PC-3 (cell line): ENCODE results near the gene STK32C. TPM values are rescaled to one million over a fixed set of nuclear protein-coding genes. Genes with fewer than 3 reads are reported as not detected.

Experiments
- ATAC-seq: fragments of 200-7000 bp; cut with Tn5 transposase; 2 replicates; pipeline ENCODE4 v1.9.1; 2020; ENCODE audit warnings: mild to moderate bottlenecking, moderate library complexity
- BruUV-seq: library from RNA; stranded (reverse); fragments of 400-500 nt; replicated peaks from 2 replicates; lab custom pipeline; 2021; lab: Mats Ljungman, UMichigan
- CTCF ChIA-PET: fragments of 300-600 bp; sonication (Branson Sonifier 250); formaldehyde crosslinking; loops from one replicate; lab custom pipeline; 2022; ENCODE audit warnings: antibody characterized with exemption; lab: Charles Lee
- POLR2A ChIA-PET: fragments of 300-600 bp; sonication (Branson Sonifier 250); formaldehyde crosslinking; loops from one replicate; lab custom pipeline; 2022; ENCODE audit warnings: antibody characterized with exemption; ENCODE audit not compliant: unreplicated experiment; lab: Charles Lee
- DNase-seq: peaks from one replicate; pipeline ENCODE4 v3.0.0-alpha.2; 2015
- H2AFZ ChIP-seq: fragments of 300-600 bp; sonication (generic); 2 replicates; pipeline ENCODE4 v1.6.0; 2016; ENCODE audit warnings: antibody characterized with exemption, low read length
- H3F3A ChIP-seq: fragments of 300-600 bp; sonication (generic); one replicate; pipeline ENCODE4 v1.6.0; 2017; ENCODE audit warnings: antibody characterized with exemption, low read length, control low read depth, mild to moderate bottlenecking; ENCODE audit not compliant: unreplicated experiment
- H3K27ac ChIP-seq: fragments of 300-600 bp; sonication (generic); 2 replicates; pipeline ENCODE4 v1.5.1; 2016; ENCODE audit warnings: mild to moderate bottlenecking, low read length
- H3K27me3 ChIP-seq: fragments of 300-600 bp; sonication (generic); 2 replicates; pipeline ENCODE4 v1.6.1; 2016; ENCODE audit warnings: low read length, mixed read lengths
- H3K36me3 ChIP-seq: fragments of 300-600 bp; sonication (generic); 2 replicates; pipeline ENCODE4 v1.6.1; 2016; ENCODE audit warnings: low read depth, mixed run types, low read length, mixed read lengths
- H3K4me1 ChIP-seq: fragments of 300-600 bp; sonication (generic); 2 replicates; pipeline ENCODE4 v1.5.1; 2016; ENCODE audit warnings: low read length; ENCODE audit not compliant: insufficient read depth
- H3K4me2 ChIP-seq: fragments of 300-600 bp; sonication (generic); 2 replicates; pipeline ENCODE4 v1.6.0; 2016; ENCODE audit warnings: low read length
- H3K4me3 ChIP-seq: fragments of 300-600 bp; sonication (generic); 2 replicates; pipeline ENCODE4 v1.5.1; 2016; ENCODE audit warnings: mild to moderate bottlenecking, low read length, mixed read lengths
- H3K79me2 ChIP-seq: fragments of 300-600 bp; sonication (generic); 2 replicates; pipeline ENCODE4 v1.6.1; 2017; ENCODE audit warnings: low read length, mixed read lengths
- H3K9ac ChIP-seq: fragments of 300-600 bp; sonication (generic); 2 replicates; pipeline ENCODE4 v1.6.0; 2016; ENCODE audit warnings: mild to moderate bottlenecking, low read length
- H3K9me2 ChIP-seq: fragments of 300-600 bp; sonication (generic); replicated peaks from 2 replicates; pipeline ENCODE4 v1.6.1; 2016; ENCODE audit warnings: mixed run types, low read length, mixed read lengths
- H3K9me3 ChIP-seq: fragments of 300-600 bp; sonication (generic); 2 replicates; pipeline ENCODE4 v1.6.1; 2016; ENCODE audit warnings: low read length, mixed read lengths
- H4K20me1 ChIP-seq: fragments of 300-600 bp; sonication (generic); 2 replicates; pipeline ENCODE4 v1.6.1; 2016; ENCODE audit warnings: low read length, mixed read lengths
- EZH2 ChIP-seq: fragments of 300-600 bp; sonication (generic); IDR thresholded peaks from one replicate; pipeline ENCODE4 v1.6.1; 2017; ENCODE audit warnings: antibody characterized with exemption, mild to moderate bottlenecking, low read length; ENCODE audit not compliant: unreplicated experiment
- EZH2phosphoT487 ChIP-seq: fragments of 300-600 bp; sonication (generic); IDR thresholded peaks from 2 replicates; pipeline ENCODE4 v1.6.1; 2018; ENCODE audit warnings: mild to moderate bottlenecking, antibody characterized with exemption, low read length, borderline replicate concordance
- intact Hi-C: fragments of 100-400 bp; cut with micrococcal nuclease; formaldehyde crosslinking; loops from 2 replicates; pipeline ENCODE4 v1.9.0; 2023
- total RNA-seq: library from RNA; depleted of rRNA; stranded (reverse); fragments of >200 nt; gene quantifications from 2 replicates; pipeline ENCODE4 v1.2.3, GENCODE V29; 2014
- TF ChIP-seq, protein P1 (sequence below): fragments of 300-600 bp; sonication (generic); conservative IDR thresholded peaks from 2 replicates; pipeline ENCODE4 v1.5.1; 2017; ENCODE audit warnings: antibody characterized with exemption, low read depth, mild to moderate bottlenecking, low read length

The STK32C gene
- total RNA-seq, 1 experiment from 2014 or later = 28.3 TPM

DNA sequence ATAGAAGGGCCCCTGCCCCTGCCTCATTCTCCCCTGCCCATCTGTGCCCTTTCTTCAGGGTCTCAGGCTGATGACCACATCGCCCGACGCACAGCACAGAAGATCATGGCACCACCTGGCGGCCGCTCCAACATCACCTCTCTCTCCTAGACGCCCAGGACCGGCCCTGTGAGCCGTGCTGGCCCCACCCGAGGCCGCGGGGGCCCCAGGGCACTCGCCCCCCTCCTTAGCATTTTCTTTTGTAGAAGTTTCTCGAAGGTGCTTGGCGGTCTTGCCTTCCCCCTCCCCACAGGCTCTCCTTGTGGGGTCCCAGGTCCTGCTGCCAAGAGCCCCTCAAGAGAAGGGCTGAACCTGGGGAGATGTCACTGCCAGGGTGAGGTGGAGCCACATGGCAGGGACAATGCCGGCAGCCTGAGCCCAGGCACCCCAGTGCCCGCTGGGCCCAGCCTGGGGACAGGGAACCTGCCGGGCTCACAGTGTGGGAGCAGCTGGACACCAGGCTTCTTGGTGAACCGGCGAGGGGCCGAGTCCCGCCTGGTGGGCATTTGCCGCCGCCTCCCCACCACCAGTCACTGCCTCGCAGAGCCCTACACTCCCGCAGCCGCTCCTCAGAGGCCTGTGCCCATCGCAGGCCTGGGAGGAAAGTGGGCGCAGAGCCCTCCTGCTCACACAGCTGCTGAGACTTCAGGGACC lies 102.8 kb downstream of the STK32C start:
- H3K27me3 ChIP-seq = no peaks in the 10 kb centered on the region
- TF ChIP-seq, protein P1, sequence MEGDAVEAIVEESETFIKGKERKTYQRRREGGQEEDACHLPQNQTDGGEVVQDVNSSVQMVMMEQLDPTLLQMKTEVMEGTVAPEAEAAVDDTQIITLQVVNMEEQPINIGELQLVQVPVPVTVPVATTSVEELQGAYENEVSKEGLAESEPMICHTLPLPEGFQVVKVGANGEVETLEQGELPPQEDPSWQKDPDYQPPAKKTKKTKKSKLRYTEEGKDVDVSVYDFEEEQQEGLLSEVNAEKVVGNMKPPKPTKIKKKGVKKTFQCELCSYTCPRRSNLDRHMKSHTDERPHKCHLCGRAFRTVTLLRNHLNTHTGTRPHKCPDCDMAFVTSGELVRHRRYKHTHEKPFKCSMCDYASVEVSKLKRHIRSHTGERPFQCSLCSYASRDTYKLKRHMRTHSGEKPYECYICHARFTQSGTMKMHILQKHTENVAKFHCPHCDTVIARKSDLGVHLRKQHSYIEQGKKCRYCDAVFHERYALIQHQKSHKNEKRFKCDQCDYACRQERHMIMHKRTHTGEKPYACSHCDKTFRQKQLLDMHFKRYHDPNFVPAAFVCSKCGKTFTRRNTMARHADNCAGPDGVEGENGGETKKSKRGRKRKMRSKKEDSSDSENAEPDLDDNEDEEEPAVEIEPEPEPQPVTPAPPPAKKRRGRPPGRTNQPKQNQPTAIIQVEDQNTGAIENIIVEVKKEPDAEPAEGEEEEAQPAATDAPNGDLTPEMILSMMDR = no peak
- TF ChIP-seq EZH2 = no peak
- no peak for TF ChIP-seq EZH2phosphoT487
- H2AFZ ChIP-seq = no peak overlapping the region
- intact Hi-C loops = no loop called here
- no peaks in the 10 kb centered on the region for H3K9me3 ChIP-seq
- BruUV-seq = no TSS peak
- H3K27ac ChIP-seq = no peak overlapping the region
- no peak overlapping the region for H3K4me2 ChIP-seq
- no peaks in the 10 kb centered on the region for H3F3A ChIP-seq
- H3K9me2 ChIP-seq = no peaks in the 10 kb centered on the region
- no peaks in the 10 kb centered on the region for H3K36me3 ChIP-seq
- H4K20me1 ChIP-seq = no peaks in the 10 kb centered on the region
- no peak overlapping the region for H3K4me3 ChIP-seq
- H3K79me2 ChIP-seq = no peaks in the 10 kb centered on the region
- H3K9ac ChIP-seq = no peak overlapping the region
- DNase-seq (no peak), ATAC-seq (no peak)
- POLR2A ChIA-PET = no interaction called here
- CTCF ChIA-PET = no interaction called here
- no peaks in the 10 kb centered on the region for H3K4me1 ChIP-seq

DNA sequence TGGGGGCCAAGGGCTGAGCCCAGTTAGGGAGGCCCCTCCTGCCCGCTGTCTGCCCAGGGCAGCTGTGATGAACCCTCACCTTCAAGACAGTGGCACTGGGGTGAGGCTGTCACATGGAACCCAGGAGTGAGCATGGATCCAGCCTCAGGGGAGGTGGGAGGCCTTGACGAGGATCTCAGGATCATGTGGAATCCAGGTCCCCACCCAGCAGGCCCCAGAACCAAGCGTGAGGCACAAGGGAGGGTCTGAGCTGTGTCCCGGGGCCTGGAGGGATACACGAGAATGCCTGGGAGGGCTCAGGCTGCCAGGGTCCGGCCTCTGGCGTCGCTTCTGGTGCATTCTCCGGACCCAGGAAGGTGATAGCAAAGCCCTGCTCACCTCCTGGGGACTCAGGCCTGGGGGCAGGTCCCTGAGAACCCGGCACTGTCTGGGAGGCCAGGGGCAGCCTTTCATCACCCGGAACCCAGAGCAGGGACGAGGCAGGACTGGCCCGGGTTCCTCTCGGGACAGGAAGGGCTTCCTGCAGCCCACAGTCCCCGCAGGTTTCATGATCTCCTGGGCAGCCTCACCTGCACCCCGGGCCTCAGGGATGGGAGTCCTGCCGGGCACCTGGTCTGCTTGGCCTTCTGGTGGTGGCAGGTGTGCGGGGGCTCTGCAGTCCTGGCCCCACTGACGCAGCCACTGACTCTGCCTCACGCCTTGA lies 103.5 kb downstream of the STK32C start:
- BruUV-seq = no TSS peak

More for the DNA sequence above, 103.5 kb downstream of the STK32C start:
- no peak for DNase-seq
- intact Hi-C loops = no loop called here
- Histone ChIP-seq H3K4me3 (no peak overlapping the region), H3K27me3 (no peaks in the 10 kb centered on the region), H3K9me2 (no peaks in the 10 kb centered on the region), H3K9me3 (no peaks in the 10 kb centered on the region), H3K4me2 (no peak overlapping the region), H3K4me1 (no peaks in the 10 kb centered on the region), H3K36me3 (no peaks in the 10 kb centered on the region), H4K20me1 (no peaks in the 10 kb centered on the region), H2AFZ (no peak overlapping the region), H3K79me2 (no peaks in the 10 kb centered on the region), H3F3A (no peaks in the 10 kb centered on the region), H3K27ac (no peak overlapping the region), H3K9ac (no peak overlapping the region)
- CTCF ChIA-PET = no interaction called here
- POLR2A ChIA-PET = no interaction called here
- no peak for ATAC-seq
- TF ChIP-seq, protein P1 = no peak
- TF ChIP-seq EZH2phosphoT487 = no peak
- no peak for TF ChIP-seq EZH2
